ENCODE data around the gene GAPT.
"Not testable (repeated sequence)": the region's sequence is repeated elsewhere in the genome, so short reads cannot be mapped to it uniquely, and the experiment has no call there.

GRCh38 chr5:58541935-58542334, 50.7 kb downstream of the GAPT start:
- TF ChIP-seq, protein P1, sequence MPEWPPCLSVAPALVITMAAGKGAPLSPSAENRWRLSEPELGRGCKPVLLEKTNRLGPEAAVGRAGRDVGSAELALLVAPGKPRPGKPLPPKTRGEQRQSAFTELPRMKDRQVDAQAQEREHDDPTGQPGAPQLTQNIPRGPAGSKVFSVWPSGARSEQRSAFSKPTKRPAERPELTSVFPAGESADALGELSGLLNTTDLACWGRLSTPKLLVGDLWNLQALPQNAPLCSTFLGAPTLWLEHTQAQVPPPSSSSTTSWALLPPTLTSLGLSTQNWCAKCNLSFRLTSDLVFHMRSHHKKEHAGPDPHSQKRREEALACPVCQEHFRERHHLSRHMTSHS (tag by site-specific recombination; IDR thresholded peaks at IDR 0.05), result not testable (repeated sequence)
- TF ChIP-seq ZNF184 (tag by site-specific recombination; IDR thresholded peaks at IDR 0.05); REPIN1 (tag by site-specific recombination; IDR thresholded peaks at IDR 0.05; ENCODE audit: low read depth); ZBTB11 (tag by site-specific recombination; conservative IDR thresholded peaks at IDR 0.05; ENCODE audit: low read depth); HOXC10 (CRISPR knock-in tag; IDR thresholded peaks at IDR 0.05); MEIS1 (CRISPR knock-in tag; IDR thresholded peaks at IDR 0.05; ENCODE audit: borderline replicate concordance); ZNF24 (tag by site-specific recombination; IDR thresholded peaks at IDR 0.05); ZSCAN4 (tag by site-specific recombination; IDR thresholded peaks at IDR 0.05); ZNF148 (tag by site-specific recombination; IDR thresholded peaks at IDR 0.05; ENCODE audit: borderline replicate concordance): not testable (repeated sequence)
- TF ChIP-seq, protein P2, sequence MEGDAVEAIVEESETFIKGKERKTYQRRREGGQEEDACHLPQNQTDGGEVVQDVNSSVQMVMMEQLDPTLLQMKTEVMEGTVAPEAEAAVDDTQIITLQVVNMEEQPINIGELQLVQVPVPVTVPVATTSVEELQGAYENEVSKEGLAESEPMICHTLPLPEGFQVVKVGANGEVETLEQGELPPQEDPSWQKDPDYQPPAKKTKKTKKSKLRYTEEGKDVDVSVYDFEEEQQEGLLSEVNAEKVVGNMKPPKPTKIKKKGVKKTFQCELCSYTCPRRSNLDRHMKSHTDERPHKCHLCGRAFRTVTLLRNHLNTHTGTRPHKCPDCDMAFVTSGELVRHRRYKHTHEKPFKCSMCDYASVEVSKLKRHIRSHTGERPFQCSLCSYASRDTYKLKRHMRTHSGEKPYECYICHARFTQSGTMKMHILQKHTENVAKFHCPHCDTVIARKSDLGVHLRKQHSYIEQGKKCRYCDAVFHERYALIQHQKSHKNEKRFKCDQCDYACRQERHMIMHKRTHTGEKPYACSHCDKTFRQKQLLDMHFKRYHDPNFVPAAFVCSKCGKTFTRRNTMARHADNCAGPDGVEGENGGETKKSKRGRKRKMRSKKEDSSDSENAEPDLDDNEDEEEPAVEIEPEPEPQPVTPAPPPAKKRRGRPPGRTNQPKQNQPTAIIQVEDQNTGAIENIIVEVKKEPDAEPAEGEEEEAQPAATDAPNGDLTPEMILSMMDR (tag by site-specific recombination; IDR thresholded peaks at IDR 0.05), result not testable (repeated sequence)
- TF ChIP-seq, protein P3, sequence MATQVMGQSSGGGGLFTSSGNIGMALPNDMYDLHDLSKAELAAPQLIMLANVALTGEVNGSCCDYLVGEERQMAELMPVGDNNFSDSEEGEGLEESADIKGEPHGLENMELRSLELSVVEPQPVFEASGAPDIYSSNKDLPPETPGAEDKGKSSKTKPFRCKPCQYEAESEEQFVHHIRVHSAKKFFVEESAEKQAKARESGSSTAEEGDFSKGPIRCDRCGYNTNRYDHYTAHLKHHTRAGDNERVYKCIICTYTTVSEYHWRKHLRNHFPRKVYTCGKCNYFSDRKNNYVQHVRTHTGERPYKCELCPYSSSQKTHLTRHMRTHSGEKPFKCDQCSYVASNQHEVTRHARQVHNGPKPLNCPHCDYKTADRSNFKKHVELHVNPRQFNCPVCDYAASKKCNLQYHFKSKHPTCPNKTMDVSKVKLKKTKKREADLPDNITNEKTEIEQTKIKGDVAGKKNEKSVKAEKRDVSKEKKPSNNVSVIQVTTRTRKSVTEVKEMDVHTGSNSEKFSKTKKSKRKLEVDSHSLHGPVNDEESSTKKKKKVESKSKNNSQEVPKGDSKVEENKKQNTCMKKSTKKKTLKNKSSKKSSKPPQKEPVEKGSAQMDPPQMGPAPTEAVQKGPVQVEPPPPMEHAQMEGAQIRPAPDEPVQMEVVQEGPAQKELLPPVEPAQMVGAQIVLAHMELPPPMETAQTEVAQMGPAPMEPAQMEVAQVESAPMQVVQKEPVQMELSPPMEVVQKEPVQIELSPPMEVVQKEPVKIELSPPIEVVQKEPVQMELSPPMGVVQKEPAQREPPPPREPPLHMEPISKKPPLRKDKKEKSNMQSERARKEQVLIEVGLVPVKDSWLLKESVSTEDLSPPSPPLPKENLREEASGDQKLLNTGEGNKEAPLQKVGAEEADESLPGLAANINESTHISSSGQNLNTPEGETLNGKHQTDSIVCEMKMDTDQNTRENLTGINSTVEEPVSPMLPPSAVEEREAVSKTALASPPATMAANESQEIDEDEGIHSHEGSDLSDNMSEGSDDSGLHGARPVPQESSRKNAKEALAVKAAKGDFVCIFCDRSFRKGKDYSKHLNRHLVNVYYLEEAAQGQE (tag by site-specific recombination; IDR thresholded peaks at IDR 0.05), result not testable (repeated sequence)

Data from HEK293 (cell line).